Fibroblast of skin of scalp (primary cell): ENCODE results near the gene UBE3A. TPM values are rescaled to one million over a fixed set of nuclear protein-coding genes. Genes with fewer than 3 reads are reported as not detected.
A peak's percentile ranks its signal among the peaks of the same experiment; 100 is the strongest.
"Not testable (repeated sequence)": the region's sequence is repeated elsewhere in the genome, so short reads cannot be mapped to it uniquely, and the experiment has no call there.

Source experiments
- DNase-seq: peaks from one replicate; pipeline ENCODE4 v3.0.0-alpha.2; 2013
- polyA plus RNA-seq, 2 experiments: library from polyadenylated mRNA; unstranded; fragments of 120-200 nt; gene quantifications; one replicate each; pipeline ENCODE4 v1.2.1, GENCODE V29; 2013; ENCODE audit not compliant: insufficient read length in 2 of 2

UBE3A gene
- 49.3 TPM for polyA plus RNA-seq (2013, experiment 1 of 2; ENCODE audit: insufficient read length)
- 54.8 TPM for polyA plus RNA-seq (2013, experiment 2 of 2; ENCODE audit: insufficient read length)

DNA sequence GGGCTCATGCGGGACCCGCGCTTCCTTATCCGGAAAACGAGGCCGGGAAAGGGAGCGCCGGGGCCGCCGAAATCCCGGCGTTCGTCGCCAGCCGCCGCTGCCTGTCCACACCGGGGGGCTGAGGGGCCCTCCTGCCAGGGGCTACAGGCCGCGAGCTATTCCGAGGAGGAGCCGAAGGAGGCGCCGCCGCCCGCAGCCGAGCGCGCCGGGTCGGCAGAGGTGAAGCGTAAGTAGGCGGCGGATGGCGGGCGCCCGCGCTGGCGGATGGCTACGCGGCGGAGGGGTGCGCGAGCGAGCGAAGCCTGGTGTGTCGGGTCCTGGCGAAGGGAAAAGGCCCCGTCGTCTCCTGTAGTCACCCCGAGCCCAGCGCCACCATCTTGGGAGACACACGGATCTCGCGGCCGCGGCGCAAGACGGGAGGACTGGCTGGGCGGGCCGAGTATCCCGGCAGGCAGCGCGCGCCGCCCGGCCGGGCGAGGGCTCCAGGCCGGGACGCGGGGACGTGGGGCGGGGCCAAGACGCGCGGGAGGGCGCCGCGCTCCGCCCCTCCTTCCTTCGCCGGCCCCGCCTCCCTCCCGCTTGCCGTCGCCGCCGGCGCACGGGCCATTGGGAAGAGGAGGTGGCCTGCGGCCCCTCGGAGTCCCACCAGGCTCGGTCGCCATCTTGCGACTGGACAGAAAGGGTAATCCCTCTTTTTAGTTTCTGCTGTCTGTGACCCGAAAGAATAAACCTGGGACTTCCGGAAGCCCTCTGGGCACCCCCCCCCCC lies at the start of gene UBE3A:
UBE3A (minus strand) TSS at position 424 of the 768 bp plus-strand sequence. CDS start 29,917 bp downstream, outside the sequence.
- peak; percentile 96 for DNase-seq

DNA sequence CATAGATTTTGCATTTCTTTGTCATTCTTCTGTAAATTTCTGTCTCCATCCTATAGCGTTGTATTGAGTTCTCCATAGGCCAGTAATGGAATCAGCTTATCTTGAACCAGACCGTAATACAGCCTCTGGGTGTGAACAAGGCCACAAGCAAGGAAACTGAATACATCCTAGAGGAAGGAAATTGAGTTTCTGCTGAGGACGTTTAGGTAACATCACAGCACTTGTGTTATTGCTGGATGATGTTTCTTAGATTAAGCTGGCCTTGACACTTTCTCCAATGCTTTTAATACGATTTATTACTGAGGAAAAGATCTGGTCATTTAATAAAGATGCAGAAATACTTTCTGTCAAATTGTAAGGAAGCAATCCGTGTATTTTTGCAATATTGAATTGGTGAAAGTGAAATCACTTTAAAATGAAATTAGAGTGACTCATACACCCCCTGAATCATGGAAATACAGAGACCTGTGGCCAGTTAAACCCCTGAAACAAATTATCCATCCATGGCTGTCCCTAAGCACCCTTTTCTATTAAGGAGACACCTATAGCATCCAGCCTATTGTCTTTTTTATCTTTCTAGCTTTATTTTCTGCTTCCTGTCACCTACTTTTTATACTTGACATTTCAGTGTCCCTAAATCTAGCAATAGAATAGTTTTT lies 48.5 kb upstream of the UBE3A start:
- no peak for DNase-seq

DNA sequence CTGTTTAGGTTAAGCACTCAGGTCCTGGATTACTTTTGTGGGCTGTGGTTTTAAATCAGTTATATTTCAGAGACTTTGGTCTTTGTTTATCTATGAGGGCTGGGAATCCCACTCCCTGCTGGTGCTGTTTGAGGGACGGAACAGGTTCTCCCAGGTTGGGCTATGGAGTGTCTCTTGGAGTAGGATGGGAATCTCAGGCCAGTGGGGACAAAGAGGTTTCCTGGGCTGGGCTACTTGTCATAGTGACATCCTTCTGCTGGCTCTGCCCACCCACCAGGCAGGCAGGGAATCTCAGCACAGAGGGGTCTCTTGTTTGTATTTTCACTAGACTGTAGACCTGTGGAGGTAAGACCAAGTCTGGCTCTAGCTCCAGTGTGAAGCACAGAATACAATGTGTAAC lies 47.2 kb upstream of the UBE3A start:
- no peak for DNase-seq

DNA sequence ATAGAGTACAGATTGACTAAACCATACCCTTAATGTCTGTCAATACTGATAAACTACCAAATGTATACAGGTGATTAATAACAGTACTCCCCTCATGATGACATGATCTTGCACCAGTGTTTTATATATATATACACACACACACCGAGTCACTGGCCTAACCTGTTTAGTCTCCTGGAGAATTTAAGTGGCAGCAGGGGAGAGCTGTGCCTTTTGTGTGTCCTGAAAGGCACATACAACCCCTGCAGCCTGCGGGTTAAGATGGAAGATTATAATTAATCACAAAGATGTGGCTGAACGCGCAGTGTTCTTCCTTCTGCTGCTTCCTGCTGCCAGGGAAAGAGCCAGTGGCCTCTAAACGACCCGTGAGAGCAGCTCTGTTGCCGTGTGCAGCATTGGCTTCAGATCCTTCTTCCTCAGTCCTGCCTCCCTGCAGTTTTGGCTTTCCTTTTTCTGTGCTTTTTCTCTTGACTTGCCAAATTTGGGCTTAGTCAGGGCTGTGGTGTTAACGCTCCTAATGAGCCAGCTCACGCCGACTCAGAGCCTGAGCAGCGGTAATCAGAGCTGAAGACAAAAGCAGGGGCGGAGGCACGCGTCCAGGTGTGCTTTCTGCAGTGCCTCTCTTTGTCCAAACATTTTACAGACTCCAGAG lies 42.5 kb upstream of the UBE3A start:
- no peak for DNase-seq

DNA sequence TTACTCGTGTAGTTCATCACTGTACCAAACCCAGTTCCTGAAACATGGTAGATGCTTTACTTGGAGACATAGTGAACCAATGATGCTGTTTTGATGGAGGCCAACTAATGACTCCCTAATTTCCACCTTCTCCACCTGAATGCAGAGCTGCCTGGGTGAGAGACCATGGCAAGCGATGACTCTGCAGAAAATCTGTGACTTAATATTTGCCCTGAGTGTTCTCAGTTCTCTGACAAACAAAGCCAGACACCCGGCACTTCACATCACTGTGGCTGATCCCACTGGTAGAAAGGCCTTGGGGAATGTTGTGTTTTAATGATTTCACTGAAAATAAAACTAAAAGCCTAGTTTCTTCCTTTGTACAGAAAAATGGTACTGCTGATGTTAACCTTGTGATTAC lies 39.5 kb upstream of the UBE3A start:
- DNase-seq, result no peak

DNA sequence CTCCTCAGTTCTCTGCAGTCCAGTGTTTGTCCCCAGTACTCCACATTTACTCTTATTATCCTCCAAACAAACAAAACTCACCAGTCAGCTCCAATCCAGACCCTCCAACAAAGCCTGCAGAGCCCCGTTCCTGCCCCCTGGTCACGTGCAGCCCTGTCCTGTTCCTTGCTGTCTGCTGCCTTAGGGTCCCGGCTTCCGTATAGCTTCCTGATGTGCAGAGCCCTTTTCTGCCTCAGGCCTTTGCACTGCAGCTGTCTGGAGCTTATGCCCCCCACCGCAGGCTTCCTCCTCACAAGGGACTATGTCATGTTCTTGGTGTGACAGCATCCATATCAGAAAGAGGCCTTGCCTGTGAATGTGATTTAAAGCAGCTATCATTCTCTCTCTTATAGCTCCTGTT lies 39.0 kb upstream of the UBE3A start:
- DNase-seq, result no peak

DNA sequence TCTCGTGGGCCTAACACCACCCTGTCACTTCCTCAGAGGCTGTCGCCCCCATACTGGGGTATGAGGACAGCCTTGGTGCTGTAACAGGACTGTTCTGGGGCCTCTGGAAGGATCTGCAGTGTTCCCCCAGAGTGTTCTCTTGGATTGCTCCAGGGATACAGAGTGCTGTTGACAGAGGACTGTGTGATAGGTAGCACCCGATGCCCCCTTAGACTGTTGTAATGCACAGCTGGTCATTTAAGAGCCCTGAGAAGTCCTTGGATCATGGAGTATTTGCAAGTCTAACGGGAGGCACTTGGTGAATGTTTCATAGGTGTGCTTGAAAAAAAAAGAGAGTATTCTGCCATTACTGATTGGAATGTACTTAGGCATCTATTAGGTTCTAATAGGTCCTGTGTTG lies 35.4 kb upstream of the UBE3A start:
- DNase-seq, result no peak

DNA sequence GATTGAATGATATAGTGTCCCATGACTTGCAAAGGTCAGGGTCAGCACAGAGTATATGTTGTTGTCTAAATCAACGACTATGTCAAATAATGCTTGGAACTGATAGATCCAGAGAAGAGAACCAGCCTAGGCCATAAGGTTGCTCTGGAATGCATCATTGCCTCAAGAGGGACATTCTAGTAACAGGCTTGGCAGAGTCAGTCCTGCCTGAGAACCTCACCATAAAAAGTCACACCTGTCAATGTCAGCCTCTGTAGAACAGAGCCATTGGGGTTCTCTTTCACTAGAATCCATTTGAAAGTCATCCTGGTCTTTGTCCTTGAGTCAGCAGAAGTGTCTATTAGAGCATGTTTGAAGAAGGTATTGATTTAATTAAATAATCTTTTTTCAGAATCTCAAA lies 31.4 kb upstream of the UBE3A start:
- DNase-seq, result no peak

DNA sequence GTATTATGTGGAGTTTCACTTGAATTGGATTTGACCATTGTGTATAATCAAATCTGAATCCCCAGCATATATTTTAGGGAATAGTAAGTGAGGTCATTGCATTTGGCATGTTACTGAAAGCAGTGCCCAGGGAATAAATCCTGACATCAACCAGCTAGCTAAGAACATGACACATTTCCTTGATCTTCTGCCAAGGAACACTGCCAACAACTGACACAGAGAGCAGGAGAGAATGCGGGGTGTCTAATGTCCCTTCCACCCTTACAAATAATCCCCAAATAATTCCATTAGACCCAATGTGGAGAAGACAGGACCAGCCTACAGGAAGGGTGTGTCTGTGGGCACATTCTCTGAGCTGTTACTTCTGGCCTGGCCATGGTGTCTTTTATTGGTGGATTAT lies 30.6 kb upstream of the UBE3A start:
- peak; percentile 8 for DNase-seq

DNA sequence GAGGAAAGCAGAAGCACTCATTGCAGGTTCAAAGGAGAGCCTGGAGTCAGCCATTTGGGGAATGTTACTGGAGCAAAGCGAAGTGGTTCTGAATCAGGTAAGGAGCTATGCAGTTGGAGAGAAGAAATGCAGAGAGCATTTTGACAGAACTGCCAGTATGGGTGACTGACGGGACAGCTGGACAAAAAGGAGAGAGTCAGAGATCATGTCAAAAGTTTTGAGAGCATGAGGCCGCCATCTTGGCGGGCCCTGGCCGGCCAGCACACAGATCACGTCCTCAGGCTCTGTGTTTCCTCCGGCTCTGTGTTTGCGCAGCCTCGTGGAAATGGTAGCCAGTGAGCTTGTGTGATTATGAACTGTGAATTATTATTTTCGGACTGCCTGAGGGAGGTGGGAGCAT lies 29.8 kb upstream of the UBE3A start:
- no peak for DNase-seq

DNA sequence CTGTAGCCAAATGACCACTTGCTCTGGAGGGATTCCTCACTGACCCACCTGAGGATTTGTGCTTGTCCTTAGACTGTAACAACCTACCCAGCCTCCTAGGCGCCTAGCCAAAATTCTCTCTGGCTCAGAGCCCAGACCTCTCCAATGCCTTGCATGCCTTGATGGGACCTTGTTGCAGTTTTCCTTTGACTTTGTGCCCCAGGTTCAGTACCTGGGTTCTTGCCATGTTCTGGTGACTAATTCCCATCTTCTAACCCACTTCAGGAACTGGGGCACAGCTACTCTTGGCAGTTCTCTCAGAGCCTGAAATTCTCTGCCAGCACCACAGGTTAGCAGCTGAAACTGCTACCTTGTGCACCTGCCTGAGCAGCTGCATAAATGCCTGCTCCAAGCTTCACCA lies 27.0 kb upstream of the UBE3A start:
- no peak for DNase-seq

DNA sequence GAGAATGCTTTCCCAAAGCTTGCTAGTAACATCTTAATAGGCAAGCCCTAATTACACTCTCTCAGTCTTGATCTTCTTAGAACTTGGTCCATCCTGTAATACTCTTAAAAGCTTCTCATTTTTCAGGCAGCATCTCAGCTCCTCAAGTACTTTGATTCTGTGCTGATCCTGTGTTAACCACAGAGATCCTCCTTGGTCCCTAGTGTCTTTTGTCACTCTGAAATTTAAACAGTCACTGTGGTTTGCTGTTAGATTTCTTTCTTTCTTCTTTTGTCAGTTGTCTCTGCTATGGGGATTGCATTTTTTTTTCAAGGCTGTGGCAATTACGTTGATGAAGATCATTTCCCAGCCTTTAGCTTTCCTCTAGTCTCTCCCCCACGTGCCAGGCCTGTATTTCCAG lies 26.0 kb upstream of the UBE3A start:
- DNase-seq, result no peak

DNA sequence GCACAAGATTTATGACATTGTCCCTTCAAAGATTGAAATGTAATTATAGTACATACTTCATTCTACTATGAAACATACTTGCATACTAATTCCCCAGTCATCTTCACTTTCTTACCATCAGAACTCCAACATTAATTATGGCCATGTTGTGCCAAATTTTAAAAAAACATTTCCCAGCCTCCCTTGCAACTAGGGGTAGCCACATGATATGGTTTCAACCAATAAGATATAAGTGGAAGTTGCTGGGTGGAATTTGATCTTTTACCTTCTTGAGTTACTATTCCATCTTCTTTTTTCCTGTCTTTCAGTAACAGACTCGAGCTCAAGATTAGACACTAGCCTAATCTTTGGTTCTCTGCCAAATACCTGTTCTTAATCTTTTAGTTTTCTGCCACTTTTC lies 25.6 kb upstream of the UBE3A start:
- no peak for DNase-seq

DNA sequence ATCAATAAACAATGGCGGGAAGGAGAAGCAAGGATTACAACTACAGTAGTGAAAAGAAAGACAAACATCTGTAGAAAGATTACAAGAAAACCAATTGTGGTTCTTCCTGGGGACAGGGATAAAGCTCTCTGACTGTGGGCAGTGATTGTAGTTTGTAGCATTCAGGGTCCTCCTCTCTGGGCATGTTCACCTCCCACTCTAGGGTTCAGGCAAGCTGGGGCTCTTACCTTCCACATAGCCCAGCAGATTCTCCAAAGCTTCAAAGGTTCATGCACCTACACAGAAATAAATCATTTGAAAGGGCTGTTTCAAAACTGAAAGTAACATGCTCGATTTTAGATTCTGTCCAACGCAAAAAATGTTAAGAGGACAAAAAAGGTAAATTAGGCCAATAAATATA lies 17.4 kb upstream of the UBE3A start:
- no peak for DNase-seq

DNA sequence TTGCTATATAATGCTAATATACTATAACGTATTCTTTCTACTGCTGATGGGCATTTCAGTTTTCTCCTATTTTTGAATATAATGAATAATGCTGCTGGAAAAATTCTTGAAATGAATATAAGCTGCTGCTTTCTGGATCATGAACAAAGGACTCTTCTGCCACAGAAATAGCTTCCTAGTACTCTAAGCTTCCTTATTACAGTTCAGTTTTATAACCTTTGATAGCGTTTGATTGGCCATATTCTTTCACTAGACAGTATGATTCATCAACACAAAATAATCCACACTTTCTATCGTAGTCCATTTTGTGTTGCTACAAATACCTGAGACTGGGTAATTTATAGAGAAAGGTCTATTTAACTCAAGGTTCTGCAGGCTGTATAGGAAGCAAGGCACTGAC lies 16.4 kb upstream of the UBE3A start:
- no peak for DNase-seq

DNA sequence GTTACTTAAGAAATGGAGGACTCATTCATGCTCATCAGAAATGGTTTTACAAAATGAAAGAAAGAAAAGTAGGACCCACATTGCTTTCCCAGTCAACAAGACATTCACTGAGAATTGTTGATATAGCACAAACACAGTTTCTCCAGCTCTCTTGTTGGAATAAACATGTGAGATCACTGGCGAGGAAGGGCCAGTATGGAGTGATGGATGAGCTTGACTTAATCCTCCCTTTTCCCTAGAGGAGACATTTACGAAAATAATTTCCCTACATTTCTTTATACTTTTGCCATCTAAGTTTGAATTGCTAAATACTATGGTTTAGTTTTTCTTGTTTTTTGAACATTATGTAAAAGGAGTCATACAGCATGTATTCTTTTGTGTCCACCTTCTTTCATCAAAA lies 15.9 kb upstream of the UBE3A start:
- no peak for DNase-seq

DNA sequence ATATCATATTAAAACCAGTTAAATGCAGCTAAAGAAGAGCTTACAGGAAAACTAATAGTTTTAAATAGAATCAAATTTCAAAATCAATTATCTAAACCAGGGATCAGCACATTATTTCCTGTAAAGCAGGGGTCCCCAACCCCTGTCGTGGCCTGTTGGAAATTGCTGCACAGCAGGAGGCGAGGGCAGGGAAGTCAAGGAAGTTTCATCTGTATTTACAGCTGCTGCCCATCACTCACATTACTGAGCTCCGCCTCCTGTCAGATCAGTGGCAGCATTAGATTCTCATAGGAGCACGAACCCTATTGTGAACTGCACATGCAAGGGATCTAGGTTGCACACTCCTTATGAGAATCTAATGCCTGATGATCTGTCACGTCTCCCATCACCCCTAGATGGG lies 14.4 kb upstream of the UBE3A start:
- not testable (repeated sequence) for DNase-seq

DNA sequence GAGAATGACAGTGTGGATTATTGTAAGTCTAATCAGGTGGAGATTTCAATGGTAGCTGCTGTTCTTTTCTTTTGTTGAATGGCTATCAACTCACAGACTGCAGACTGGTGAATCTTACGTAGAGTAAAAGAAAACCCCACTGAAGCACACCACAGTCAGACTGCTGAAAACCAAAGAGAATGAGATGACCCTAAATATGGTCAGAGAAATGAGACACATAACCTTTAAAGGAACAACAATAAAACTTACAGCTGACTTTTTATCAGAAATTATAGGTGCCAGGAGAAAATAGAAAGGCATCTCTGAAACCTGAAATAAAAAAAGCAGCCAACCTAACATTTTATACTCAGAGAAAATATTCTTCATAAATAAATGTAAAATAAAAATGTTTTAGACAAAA lies 12.7 kb upstream of the UBE3A start:
- no peak for DNase-seq

DNA sequence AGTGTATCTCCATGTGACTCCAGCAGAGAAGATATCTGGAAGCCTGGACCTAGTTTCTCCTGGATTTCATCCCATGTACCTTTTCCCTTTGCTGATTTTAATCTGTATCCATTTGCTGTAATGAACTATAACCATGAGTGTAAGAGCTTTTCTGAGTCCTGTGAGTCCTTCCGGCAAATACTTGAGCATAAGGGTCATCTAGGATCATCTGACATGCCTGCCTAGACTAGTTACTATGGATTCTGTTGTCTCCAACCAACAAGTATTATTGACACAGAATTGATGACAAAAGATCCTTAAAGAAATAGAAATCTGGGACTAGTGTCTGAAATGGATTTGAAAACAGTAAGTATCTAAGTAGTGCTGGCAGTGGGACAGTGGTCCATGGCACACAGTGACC lies 11.3 kb upstream of the UBE3A start:
- DNase-seq, result no peak

DNA sequence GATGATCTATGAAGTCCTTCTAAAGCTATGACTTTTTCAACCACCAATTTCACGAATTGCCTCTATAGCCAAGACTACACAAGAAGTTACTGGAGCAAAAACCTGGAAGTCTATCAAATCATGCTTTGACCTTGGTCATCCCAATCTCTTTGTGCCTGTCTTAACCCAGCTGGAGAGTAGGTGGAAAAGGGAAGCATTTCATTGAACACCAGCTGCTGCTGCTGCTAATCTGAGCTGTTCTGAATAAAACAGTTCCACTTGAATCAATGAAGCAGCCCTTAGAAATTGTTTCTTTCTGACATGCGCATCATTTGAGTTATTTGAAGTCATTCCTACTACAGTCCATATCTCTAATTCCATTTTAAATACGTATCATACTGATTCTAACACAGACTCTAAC lies 7.3 kb upstream of the UBE3A start:
- DNase-seq, result no peak

DNA sequence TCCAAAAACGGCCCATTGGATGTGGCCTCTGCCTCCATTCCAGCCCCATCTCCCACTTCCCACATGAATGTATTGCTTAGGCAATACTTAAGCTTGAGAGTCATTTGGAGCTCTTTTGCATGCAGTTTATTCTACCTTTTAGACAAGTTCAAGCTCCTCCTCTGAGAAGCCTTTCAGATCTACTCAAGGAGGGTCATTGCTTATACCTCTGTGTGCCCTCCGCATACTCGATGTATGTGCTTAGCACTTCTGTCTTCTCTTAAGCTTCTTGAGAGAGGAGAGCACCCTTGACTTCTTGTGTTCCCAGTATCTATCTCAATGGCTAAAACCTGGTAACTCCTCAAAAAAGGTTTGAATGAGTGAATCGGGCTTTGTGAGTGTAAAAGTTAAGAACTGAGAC lies 6.6 kb upstream of the UBE3A start:
- no peak for DNase-seq

DNA sequence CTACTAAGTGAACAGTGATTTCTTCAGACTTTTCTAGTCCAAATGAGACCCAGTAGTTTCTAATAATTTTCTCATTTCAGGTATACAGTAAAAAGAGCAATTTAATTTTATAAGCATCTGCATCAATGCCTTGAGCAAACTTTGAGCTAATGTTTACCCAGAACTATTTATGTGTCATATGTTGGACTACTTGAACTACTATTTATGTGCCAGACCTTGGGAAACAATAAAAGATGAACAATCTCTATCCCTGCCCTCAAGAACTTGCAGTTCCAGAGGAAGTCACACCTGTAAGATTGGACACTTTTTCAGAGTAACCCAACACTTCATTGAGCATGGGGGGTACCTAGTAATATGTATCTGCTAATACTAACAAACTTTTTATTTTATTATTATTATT lies 2.3 kb upstream of the UBE3A start:
- no peak for DNase-seq

DNA sequence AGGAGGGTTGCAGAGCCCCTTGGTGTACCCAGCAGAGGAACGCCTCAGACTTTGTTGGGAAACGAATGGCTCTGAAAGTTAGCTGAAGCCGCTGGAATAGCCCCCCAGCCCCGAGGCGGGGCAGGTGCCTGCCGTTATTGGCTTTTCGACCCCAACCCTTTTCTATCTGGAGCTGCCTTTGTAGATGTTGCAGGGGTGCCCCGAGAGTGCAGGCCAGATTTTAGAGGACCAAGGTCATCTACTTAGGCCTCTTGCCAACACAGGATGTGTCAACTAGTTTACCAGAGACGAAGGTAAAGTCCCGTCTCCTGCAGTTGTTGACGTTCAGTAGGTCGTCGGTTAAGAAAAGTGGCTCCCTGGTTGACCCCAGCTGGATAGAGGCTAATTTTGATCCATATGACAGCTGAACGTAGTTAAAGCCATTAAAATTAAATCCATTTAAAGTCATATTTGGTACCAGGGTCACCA lies 579 bp upstream of the UBE3A start:
- DNase-seq, result peak; percentile 8
